GM13976 (cell line): ENCODE results near the gene GPR55.

Source experiments
- DNase-seq: peaks from one replicate; pipeline ENCODE4 v3.0.0; 2012; ENCODE audit warnings: low spot score
- in situ Hi-C: fragments of 300-500 bp; cut with MboI; formaldehyde crosslinking; loops from one replicate; pipeline ENCODE4 v1.12.0; 2022; ENCODE audit warnings: low sequenced_read_pairs, mixed read lengths, inconsistent platforms; ENCODE audit not compliant: unreplicated experiment
- TF ChIP-seq, protein P1 (sequence below): IDR thresholded peaks from 2 replicates; pipeline ENCODE4 v1.5.1; 2012; ENCODE audit warnings: borderline replicate concordance, mild to moderate bottlenecking; ENCODE audit not compliant: insufficient read depth; ENCODE audit errors: extremely low read depth, missing control alignments, control extremely low read depth

GPR55 gene

DNA sequence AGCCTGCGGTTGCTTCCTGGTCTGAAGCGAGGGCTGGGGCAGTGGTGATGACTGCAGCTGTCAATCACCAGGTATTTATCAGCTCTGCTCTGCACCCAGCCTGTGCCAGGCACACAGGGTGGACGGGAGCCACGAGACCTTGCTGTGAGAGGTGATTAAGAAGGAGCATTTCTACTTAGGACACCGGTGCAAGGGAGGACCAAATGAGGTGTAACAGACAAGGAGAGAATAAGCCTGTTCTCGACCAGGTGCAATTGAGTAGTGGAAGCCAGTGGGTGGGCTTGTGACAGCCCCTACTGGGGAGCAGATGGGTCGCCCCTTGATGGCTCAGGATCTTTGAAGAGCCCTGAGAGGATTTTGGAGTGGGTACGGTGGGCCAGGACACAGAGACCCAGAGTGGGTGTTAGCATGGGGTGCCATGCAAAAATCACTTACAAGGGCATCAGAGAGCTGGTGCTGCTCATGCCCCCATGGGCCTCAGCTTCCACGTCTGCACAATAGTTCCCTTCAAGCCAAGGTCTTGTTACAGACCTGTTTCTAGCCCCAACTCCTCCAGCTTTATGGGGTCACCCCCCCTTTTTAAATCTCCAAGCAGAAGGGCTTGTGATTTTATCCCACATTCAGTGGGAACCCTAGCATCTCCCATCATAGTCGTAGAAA, 24.6 kb downstream of the GPR55 start:
- TF ChIP-seq, protein P1, sequence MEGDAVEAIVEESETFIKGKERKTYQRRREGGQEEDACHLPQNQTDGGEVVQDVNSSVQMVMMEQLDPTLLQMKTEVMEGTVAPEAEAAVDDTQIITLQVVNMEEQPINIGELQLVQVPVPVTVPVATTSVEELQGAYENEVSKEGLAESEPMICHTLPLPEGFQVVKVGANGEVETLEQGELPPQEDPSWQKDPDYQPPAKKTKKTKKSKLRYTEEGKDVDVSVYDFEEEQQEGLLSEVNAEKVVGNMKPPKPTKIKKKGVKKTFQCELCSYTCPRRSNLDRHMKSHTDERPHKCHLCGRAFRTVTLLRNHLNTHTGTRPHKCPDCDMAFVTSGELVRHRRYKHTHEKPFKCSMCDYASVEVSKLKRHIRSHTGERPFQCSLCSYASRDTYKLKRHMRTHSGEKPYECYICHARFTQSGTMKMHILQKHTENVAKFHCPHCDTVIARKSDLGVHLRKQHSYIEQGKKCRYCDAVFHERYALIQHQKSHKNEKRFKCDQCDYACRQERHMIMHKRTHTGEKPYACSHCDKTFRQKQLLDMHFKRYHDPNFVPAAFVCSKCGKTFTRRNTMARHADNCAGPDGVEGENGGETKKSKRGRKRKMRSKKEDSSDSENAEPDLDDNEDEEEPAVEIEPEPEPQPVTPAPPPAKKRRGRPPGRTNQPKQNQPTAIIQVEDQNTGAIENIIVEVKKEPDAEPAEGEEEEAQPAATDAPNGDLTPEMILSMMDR, result no peak
- in situ Hi-C loops, result loop anchor here (5.0 kb wide), 1 partner anchor 87 kb away; no protein-coding TSS in a partner anchor
- no peak for DNase-seq

DNA sequence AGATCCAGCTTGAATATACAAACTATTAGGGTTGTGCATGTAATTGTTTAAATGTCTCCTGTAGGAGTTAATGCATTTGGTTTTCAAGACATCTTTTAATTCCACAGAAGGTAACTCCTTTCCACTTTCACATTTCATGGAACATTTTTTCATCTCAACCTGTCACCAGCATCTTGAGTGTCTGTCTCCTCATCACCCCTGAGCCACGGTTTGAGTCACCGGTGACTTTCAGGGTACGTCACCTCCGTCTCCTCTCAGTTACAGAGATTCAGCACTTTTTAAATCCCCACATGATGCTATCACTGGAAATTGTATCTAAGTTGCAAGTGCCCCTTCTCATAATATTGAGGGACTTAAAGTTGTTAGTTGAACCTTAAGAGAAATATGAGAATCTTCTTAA, 25.3 kb downstream of the GPR55 start:
- TF ChIP-seq, protein P1, result no peak
- DNase-seq, result no peak
- in situ Hi-C loops, result loop anchor here (5.0 kb wide), 1 partner anchor 88 kb away; no protein-coding TSS in a partner anchor

GRCh38 chr2:230899287-230899686, 25.8 kb downstream of the GPR55 start:
- no peak for DNase-seq
- in situ Hi-C loops, result no loop called here
- TF ChIP-seq, protein P1, result no peak

DNA sequence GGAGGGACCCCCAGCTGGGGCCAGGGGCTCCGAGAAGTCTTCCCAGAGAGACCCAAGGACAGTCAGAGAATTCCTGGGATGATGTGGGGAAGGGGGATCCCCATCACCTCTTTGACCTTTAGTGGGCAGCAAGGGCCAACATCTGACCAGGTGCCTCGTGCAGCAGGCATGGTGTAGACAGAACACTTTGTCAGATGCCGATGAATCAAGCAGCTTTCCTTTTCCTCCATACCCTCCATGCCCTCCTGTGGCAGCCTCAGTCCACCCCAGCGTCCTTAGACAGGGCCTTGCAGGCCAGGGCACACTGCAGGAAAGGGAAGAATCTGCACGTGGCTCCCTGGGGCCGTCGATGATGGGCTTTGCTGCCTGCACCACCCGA, 26.3 kb downstream of the GPR55 start:
- no peak for DNase-seq
- in situ Hi-C loops, result no loop called here
- TF ChIP-seq, protein P1, result no peak

GRCh38 chr2:230898016-230898712, 26.9 kb downstream of the GPR55 start:
- in situ Hi-C loops, result no loop called here
- DNase-seq, result no peak
- TF ChIP-seq, protein P1, result no peak

DNA sequence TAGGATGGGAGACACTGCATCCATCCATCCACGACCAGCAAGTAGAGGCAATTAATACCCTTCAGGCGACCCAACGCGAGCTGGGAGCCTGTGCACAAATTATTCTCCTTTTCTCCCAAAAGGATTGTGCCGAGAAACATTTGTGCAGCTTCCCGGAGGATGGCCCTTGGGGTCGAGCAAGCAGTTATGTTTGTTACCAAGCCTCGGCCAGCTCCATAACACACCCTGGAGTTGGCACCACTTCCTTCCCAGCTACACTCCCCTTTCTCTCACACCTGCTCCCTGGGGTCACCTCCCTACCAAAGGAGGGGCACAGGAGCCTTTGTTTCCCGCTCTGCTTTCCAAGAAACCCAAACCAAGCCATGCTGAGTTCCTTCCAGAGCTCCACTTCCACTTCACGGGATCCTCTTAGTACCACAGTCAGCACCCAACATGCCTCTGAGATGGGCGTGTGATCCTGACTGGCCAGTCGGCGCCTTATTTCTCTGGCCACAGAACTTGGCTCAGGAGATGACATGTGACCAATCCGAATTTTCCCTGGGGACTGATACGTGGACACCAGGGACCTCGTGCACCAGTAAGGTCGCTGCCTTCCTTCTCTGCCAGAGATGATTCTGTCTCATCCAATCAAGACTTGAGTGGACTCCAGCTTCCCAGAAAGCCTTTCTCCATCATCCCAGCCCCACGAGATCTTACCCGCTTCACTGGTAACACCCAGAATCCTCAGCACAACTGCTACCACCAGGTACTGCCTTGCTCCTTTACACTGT, 28.5 kb downstream of the GPR55 start:
- TF ChIP-seq, protein P1, result no peak
- in situ Hi-C loops, result no loop called here
- no peak for DNase-seq
